ENCODE data around the gene DCUN1D2.

DNA sequence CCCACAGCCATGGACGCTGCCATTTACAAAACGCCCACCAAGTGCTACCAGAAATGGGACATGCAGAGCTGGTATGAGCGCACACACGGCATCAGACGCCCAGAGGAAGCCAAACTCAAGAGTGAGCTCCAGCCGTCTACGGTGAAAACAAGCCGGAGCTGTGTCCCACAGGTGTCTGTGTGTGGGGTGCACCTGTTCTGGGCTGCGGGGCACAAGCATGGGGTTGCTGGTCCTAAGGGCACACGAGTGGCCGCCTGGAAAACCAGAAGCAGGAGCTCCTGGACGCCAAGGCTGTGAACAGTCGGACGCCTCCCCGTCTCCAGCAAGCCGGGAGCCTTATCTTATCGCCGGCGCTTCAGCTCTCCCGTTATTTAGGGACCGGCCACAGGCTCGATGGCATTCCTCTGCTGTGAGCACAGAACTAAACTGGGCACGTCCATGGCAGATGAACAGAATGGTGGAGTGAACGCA, 38.5 kb downstream of the DCUN1D2 start:
- TF ChIP-seq, protein P1, sequence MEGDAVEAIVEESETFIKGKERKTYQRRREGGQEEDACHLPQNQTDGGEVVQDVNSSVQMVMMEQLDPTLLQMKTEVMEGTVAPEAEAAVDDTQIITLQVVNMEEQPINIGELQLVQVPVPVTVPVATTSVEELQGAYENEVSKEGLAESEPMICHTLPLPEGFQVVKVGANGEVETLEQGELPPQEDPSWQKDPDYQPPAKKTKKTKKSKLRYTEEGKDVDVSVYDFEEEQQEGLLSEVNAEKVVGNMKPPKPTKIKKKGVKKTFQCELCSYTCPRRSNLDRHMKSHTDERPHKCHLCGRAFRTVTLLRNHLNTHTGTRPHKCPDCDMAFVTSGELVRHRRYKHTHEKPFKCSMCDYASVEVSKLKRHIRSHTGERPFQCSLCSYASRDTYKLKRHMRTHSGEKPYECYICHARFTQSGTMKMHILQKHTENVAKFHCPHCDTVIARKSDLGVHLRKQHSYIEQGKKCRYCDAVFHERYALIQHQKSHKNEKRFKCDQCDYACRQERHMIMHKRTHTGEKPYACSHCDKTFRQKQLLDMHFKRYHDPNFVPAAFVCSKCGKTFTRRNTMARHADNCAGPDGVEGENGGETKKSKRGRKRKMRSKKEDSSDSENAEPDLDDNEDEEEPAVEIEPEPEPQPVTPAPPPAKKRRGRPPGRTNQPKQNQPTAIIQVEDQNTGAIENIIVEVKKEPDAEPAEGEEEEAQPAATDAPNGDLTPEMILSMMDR (IDR thresholded peaks at IDR 0.05): no peak
- no peak for TF ChIP-seq POLR2A (IDR thresholded peaks at IDR 0.05)

Data from breast epithelium (tissue), 3 donors.